Measurements from ENCODE around the gene ADCY9.

ADCY9 gene

DNA sequence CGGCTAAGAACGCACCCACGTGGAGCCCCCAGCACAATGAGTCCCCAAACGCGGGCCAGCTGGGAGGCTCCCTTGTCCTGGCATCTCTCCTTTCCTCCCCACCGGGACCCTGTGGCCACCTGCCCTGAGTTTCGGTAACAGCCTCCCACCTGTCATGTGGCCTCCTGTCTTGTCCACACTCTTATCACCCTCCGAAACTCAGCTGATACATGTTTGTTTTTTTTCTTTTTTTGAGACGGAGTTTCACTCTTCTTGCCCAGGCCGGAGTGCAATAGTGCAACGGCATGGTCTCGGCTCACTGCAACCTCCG lies 130.1 kb downstream of the ADCY9 start:
- TF ChIP-seq, protein P1, sequence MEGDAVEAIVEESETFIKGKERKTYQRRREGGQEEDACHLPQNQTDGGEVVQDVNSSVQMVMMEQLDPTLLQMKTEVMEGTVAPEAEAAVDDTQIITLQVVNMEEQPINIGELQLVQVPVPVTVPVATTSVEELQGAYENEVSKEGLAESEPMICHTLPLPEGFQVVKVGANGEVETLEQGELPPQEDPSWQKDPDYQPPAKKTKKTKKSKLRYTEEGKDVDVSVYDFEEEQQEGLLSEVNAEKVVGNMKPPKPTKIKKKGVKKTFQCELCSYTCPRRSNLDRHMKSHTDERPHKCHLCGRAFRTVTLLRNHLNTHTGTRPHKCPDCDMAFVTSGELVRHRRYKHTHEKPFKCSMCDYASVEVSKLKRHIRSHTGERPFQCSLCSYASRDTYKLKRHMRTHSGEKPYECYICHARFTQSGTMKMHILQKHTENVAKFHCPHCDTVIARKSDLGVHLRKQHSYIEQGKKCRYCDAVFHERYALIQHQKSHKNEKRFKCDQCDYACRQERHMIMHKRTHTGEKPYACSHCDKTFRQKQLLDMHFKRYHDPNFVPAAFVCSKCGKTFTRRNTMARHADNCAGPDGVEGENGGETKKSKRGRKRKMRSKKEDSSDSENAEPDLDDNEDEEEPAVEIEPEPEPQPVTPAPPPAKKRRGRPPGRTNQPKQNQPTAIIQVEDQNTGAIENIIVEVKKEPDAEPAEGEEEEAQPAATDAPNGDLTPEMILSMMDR (IDR thresholded peaks at IDR 0.05; ENCODE audit: low read depth, low read length, missing control alignments), result no peak
- in situ Hi-C loops (cut with HindIII; ENCODE audit: low pct_ligation_motif_present, low sequenced_read_pairs), result no loop called here
- no peaks in the 10 kb centered on the region for H3K36me3 ChIP-seq (replicated peaks)

DNA sequence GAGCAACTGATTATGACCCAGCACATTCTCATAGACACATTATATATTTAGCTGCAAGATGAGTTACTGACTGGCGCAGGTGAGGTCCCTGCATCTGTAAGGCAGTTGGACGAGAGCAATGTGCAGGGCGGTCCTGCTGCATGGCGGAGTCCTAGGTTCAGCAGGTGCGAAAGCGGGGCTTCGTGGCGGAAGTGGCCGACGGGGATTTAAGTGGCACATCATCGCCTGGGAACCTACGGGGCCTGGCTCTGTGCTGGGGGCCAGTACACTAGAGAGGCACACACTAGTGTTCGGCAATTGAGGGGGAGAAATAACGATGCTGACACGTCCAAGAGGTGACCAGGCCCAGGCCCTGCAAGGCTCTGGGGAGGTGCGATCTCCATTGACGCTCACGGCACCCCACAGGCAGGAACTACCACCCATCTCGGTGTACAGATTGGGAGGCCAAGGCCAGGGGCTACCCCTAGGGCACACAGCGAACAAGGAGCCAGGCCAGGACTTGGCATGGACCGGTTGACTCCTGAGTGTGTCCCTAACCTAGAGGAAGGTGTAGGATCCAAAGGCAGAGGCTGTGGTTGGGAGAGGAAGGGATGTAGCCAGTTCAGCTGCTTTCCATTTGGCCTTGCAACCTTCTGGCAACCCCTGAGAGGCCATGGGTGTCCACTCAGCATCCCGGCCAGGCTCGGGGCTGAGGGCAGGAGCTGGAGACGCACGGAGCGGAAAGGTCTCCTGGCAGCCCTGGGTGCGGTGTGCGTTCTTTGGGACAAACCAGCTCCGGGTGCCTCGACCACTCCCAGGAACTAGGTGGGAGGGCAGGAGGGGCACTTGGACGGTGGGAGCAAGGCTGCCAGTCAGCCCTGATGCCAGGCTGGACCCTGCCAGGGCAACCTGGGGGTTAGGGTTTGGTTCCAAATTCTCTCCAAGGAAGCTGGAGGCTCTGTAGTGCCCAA lies 131.9 kb downstream of the ADCY9 start:
- no peaks in the 10 kb centered on the region for H3K36me3 ChIP-seq (replicated peaks)
- H3K27me3 ChIP-seq (replicated peaks), result no peaks in the 10 kb centered on the region
- TF ChIP-seq, protein P1 (IDR thresholded peaks at IDR 0.05; ENCODE audit: low read depth, low read length, missing control alignments), result no peak
- no peak for DNase-seq
- H3K4me3 ChIP-seq (ENCODE audit: low read depth, low read length), result no peak overlapping the region
- H3K27ac ChIP-seq, result no peak overlapping the region
- in situ Hi-C loops (cut with HindIII; ENCODE audit: low pct_ligation_motif_present, low sequenced_read_pairs), result no loop called here

More for the DNA sequence above, 130.1 kb downstream of the ADCY9 start:
- Histone ChIP-seq H3K27ac (no peak overlapping the region), H3K4me3 (ENCODE audit: low read depth, low read length) (no peak overlapping the region), H3K27me3 (replicated peaks) (no peaks in the 10 kb centered on the region)
- DNase-seq, result no peak

DNA sequence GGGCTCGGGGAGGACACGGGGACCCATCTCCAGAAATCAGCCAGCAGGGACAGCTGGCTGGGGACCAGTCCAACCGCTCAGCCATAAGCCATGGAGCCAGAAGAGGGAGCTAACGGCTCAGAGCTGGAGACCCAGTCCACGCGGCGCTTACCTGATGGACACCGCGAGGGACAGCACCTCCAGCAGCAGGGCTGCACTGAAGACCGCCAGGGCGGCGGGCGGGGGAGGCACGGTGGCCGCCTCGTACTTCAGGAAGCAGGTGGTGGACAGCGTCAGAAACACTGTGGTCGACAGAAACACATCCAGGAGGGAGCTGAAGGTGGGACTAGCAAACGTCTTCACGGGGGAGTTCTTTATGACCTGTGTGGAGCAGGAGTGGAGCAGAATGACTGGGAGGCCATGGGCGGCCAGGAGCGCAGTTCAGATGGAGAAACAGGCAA lies 133.1 kb downstream of the ADCY9 start:
- H3K4me3 ChIP-seq (ENCODE audit: low read depth, low read length), result no peak overlapping the region
- no peaks in the 10 kb centered on the region for H3K36me3 ChIP-seq (replicated peaks)
- TF ChIP-seq, protein P1 (IDR thresholded peaks at IDR 0.05; ENCODE audit: low read depth, low read length, missing control alignments), result peak; percentile 86
- H3K27me3 ChIP-seq (replicated peaks), result no peaks in the 10 kb centered on the region
- DNase-seq, result peak; percentile 34
- in situ Hi-C loops (cut with HindIII; ENCODE audit: low pct_ligation_motif_present, low sequenced_read_pairs), result no loop called here
- H3K27ac ChIP-seq, result no peak overlapping the region

DNA sequence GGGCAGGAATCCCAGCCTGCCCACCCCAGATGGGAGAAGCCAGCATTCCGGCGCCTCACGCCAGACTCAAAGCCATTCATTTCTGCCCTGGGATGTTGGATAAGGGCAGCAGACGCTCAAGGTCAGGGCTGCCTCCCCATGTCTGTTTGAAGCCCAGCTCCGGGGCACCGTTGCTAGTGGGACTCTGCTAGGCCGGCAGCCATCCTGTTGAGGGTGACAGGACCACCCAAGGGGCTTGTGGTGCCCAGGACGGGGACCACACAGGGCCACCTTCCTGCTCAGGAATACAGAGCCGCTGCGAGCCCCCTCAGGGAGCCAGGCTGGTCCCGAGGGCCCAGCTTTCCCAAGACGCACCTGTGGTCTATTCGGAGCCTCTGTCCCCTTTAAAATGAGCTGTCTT lies 134.0 kb downstream of the ADCY9 start:
- Histone ChIP-seq H3K27me3 (replicated peaks) (no peaks in the 10 kb centered on the region), H3K4me3 (ENCODE audit: low read depth, low read length) (no peak overlapping the region), H3K27ac (no peak overlapping the region), H3K36me3 (replicated peaks) (no peaks in the 10 kb centered on the region)
- TF ChIP-seq, protein P1 (IDR thresholded peaks at IDR 0.05; ENCODE audit: low read depth, low read length, missing control alignments), result no peak
- in situ Hi-C loops (cut with HindIII; ENCODE audit: low pct_ligation_motif_present, low sequenced_read_pairs), result no loop called here
- DNase-seq, result no peak

DNA sequence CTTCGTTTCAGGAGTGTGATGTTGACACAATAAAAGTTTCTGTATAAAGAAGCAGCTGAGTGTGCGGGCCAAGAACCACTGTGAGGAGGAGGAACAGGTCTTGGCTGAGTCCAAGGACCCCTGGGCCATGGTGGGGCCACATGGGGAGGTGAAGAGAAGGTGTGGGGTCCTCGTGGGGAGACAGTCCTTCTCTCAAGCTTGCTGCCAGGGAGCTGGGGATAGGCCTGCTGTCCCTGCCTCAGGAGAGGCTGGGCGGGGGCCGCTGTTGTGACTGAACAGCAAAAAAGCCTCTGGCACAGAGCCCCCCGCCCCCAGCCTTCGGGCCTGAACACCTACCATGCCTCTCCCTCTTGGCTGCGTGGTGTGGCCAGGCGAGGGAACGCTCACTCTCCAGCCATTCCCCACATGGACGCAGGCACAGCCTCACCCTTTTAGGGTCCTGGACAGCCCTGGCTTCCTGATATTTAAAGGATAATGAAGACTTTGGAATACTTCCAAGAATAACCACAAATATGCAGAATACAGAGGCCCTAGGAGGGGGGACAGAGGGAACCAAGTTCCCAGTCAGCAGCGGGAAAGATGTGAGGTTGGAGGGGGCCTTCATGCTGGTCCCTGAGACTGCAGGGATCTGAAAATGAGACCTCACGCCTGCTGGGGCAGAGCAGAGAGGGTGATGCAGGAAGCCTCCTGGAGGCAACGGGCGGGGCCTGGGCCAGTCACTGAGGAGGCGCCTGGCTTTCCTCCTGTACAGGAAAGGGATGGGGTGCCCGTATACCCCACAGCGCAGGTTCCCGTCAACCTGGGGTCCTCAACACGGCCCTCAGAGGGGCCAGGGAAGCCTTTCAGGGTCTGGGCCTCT lies 135.8 kb downstream of the ADCY9 start:
- H3K27ac ChIP-seq, result no peak overlapping the region
- in situ Hi-C loops (cut with HindIII; ENCODE audit: low pct_ligation_motif_present, low sequenced_read_pairs), result no loop called here
- DNase-seq, result peak; percentile 24
- TF ChIP-seq, protein P1 (IDR thresholded peaks at IDR 0.05; ENCODE audit: low read depth, low read length, missing control alignments), result no peak
- no peaks in the 10 kb centered on the region for H3K27me3 ChIP-seq (replicated peaks)
- no peaks in the 10 kb centered on the region for H3K36me3 ChIP-seq (replicated peaks)
- H3K4me3 ChIP-seq (ENCODE audit: low read depth, low read length), result no peak overlapping the region

All from brain microvascular endothelial cell (primary cell).